ENCODE results near the gene PUDP.
A peak's percentile ranks its signal among the peaks of the same experiment; 100 is the strongest.
"Not testable (repeated sequence)": the region's sequence is repeated elsewhere in the genome, so short reads cannot be mapped to it uniquely, and the experiment has no call there.

PUDP gene

DNA sequence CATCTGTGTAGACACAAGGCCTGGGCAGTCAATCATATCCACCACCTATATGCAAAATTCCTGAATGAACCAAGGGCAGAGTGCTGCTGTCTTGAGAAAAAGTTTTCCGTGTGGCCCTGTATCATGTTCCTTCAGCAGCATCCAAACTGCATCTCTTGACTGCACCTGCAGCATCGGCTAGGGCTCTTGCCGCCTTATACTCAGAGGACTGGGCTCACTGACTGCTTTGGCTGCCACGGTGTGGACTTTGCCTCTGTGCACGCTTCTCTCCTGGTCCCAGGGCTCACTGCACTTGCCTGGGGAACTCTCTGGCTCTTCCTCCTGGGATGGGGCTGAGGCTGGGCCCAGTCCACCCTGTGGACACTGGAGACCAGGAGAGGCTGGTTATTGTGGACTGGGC is 39.9 kb downstream of the PUDP start:
- Histone ChIP-seq H3K9ac (ENCODE audit: low read length) (no peak overlapping the region), H3K4me3 (ENCODE audit: low read length) (no peak overlapping the region), H3K36me3 (ENCODE audit: control insufficient read depth, insufficient read depth, low read length) (no peaks in the 10 kb centered on the region), H3K79me2 (ENCODE audit: control insufficient read depth, insufficient read depth, low read length) (no peaks in the 10 kb centered on the region), H3K27ac (ENCODE audit: low read depth, low read length) (no peak overlapping the region), H3K4me2 (ENCODE audit: low read length) (no peak overlapping the region), H2BK15ac (replicated peaks; ENCODE audit: low read depth) (no peak overlapping the region), H4K8ac (ENCODE audit: low read depth, low read length) (no peak overlapping the region), H4K5ac (ENCODE audit: low read length) (no peak overlapping the region), H2BK120ac (ENCODE audit: low read depth, low read length) (no peak overlapping the region), H3K56ac (ENCODE audit: low read length) (no peak overlapping the region), H3K27me3 (ENCODE audit: insufficient read depth, low read length, poor library complexity) (no peaks in the 10 kb centered on the region), H3K18ac (ENCODE audit: low read length) (peak overlapping the region; percentile 68), H3K4me1 (ENCODE audit: control insufficient read depth, low read depth, low read length) (peaks cover 4% of the 10 kb centered on the region), H3K4ac (ENCODE audit: low read depth, low read length) (no peak overlapping the region), H2BK5ac (ENCODE audit: low read length) (no peak overlapping the region), H3K79me1 (ENCODE audit: low read length) (no peaks in the 10 kb centered on the region), H2AK5ac (ENCODE audit: low read length) (no peak overlapping the region), H3K23ac (ENCODE audit: low read length) (no peak overlapping the region)
- WGBS (ENCODE audit: extremely low coverage, insufficient coverage, low lambda C conversion rate): no CpG with 5 or more reads among the region's 5 CpGs
- DNase-seq: no peak

DNA sequence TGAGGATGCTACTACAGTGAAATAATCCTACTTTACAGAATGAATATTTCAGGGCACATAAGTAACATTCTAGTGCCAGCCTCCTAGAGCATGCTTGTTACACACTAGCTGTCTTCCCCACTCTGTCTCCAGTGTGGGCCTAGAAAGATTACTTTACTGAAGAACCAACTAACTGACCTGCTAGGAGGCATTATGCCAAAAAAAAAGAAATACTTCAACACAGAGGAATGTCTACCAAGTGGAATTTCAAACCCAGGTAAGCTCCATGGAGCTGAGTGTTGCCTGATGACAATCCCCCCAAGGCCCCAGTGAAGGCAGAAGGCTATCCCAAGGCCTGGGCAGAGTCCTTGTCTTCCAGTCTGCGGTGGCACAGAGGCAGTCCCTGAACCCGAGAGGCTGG is 41.3 kb downstream of the PUDP start:
- no peak overlapping the region for H3K27ac ChIP-seq (ENCODE audit: low read depth, low read length)
- DNase-seq: no peak
- H3K27me3 ChIP-seq (ENCODE audit: insufficient read depth, low read length, poor library complexity): no peaks in the 10 kb centered on the region
- H3K4ac ChIP-seq (ENCODE audit: low read depth, low read length): no peak overlapping the region
- no peak overlapping the region for H2BK120ac ChIP-seq (ENCODE audit: low read depth, low read length)
- H3K79me2 ChIP-seq (ENCODE audit: control insufficient read depth, insufficient read depth, low read length): no peaks in the 10 kb centered on the region
- peaks cover 4% of the 10 kb centered on the region for H3K4me1 ChIP-seq (ENCODE audit: control insufficient read depth, low read depth, low read length)
- no peak overlapping the region for H3K4me3 ChIP-seq (ENCODE audit: low read length)
- H3K4me2 ChIP-seq (ENCODE audit: low read length): no peak overlapping the region
- no peaks in the 10 kb centered on the region for H3K36me3 ChIP-seq (ENCODE audit: control insufficient read depth, insufficient read depth, low read length)
- H4K8ac ChIP-seq (ENCODE audit: low read depth, low read length): no peak overlapping the region
- H3K23ac ChIP-seq (ENCODE audit: low read length): no peak overlapping the region
- WGBS (ENCODE audit: extremely low coverage, insufficient coverage, low lambda C conversion rate): no CpG with 5 or more reads among the region's 2 CpGs
- H2BK15ac ChIP-seq (replicated peaks; ENCODE audit: low read depth): no peak overlapping the region
- H3K56ac ChIP-seq (ENCODE audit: low read length): no peak overlapping the region
- no peak overlapping the region for H3K18ac ChIP-seq (ENCODE audit: low read length)
- no peaks in the 10 kb centered on the region for H3K79me1 ChIP-seq (ENCODE audit: low read length)
- H2AK5ac ChIP-seq (ENCODE audit: low read length): no peak overlapping the region
- no peak overlapping the region for H3K9ac ChIP-seq (ENCODE audit: low read length)
- no peak overlapping the region for H2BK5ac ChIP-seq (ENCODE audit: low read length)
- H4K5ac ChIP-seq (ENCODE audit: low read length): no peak overlapping the region

DNA sequence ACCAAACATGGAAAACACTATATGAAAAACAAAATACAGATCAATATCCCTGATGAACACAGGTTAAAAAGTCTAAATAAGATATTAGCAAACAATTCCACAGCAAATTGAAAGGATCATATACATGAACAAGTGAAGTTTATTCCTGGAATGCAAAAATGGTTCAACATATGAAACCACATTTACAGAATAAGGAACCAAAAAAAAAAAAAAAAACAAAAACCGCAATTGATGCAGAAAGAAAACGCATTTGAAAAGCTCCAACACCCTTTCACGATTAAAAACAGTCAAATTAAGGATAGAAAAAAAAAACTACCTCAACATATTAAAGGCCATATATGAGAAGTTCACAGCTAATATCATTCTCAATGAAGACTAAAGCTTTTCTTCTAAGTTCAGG is 45.8 kb downstream of the PUDP start:
- Histone ChIP-seq H3K9ac (ENCODE audit: low read length) (no peak overlapping the region), H3K4ac (ENCODE audit: low read depth, low read length) (no peak overlapping the region), H2BK120ac (ENCODE audit: low read depth, low read length) (no peak overlapping the region), H2BK5ac (ENCODE audit: low read length) (no peak overlapping the region), H3K56ac (ENCODE audit: low read length) (no peak overlapping the region), H3K18ac (ENCODE audit: low read length) (no peak overlapping the region), H3K4me1 (ENCODE audit: control insufficient read depth, low read depth, low read length) (no peaks in the 10 kb centered on the region), H3K79me1 (ENCODE audit: low read length) (no peaks in the 10 kb centered on the region), H3K23ac (ENCODE audit: low read length) (no peak overlapping the region), H3K27ac (ENCODE audit: low read depth, low read length) (no peak overlapping the region), H4K5ac (ENCODE audit: low read length) (no peak overlapping the region), H3K4me3 (ENCODE audit: low read length) (no peak overlapping the region), H3K36me3 (ENCODE audit: control insufficient read depth, insufficient read depth, low read length) (no peaks in the 10 kb centered on the region), H2BK15ac (replicated peaks; ENCODE audit: low read depth) (no peak overlapping the region), H3K79me2 (ENCODE audit: control insufficient read depth, insufficient read depth, low read length) (no peaks in the 10 kb centered on the region), H4K8ac (ENCODE audit: low read depth, low read length) (no peak overlapping the region), H2AK5ac (ENCODE audit: low read length) (no peak overlapping the region), H3K4me2 (ENCODE audit: low read length) (no peak overlapping the region), H3K27me3 (ENCODE audit: insufficient read depth, low read length, poor library complexity) (no peaks in the 10 kb centered on the region)
- no peak for DNase-seq
- WGBS (ENCODE audit: extremely low coverage, insufficient coverage, low lambda C conversion rate): no CpG with 5 or more reads among the region's 3 CpGs

DNA sequence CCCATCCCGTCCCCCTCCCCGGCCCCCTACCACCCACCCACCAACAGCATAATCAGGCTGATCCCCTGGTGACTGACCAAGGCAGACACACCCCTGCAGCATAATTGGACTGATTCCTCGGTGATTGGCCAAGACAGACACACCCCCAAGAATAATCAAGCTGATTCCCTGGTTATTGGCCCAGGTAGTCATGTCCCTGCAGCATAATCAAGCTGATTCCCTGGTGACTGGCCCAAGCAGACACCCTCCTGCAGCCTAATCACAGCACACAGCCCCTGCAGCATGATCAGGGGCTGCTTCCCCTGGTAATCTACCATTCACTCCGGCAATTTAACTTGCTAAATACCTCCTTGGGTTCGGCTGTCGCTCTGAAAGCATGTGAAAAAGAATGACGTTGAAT is 47.9 kb downstream of the PUDP start:
- WGBS (ENCODE audit: extremely low coverage, insufficient coverage, low lambda C conversion rate): no CpG with 5 or more reads among the region's 7 CpGs

DNA sequence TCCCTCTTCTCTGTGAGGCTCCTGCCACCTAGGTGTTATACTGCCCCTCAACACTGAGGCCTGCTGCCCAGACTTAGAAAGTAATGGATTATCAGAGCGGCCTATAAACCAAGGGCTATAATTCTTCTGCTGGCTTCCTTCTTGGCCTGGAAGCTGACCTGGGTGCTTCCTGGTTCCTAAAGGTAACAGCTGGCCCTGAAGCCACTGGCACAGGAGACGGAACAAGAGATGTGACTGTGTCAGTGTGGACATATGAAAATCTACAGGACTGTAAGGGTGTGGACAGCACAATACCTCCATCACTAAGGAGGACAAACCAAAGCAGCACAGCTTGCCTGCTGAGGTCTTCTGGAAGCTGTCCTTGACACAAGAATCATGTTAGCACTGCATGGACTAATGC is 52.3 kb downstream of the PUDP start:
- not testable (repeated sequence) for H3K36me3 ChIP-seq (ENCODE audit: control insufficient read depth, insufficient read depth, low read length); H3K4ac ChIP-seq (ENCODE audit: low read depth, low read length); DNase-seq; H2AK5ac ChIP-seq (ENCODE audit: low read length); H3K4me3 ChIP-seq (ENCODE audit: low read length); H3K27me3 ChIP-seq (ENCODE audit: insufficient read depth, low read length, poor library complexity); H4K8ac ChIP-seq (ENCODE audit: low read depth, low read length); H3K79me2 ChIP-seq (ENCODE audit: control insufficient read depth, insufficient read depth, low read length); H3K27ac ChIP-seq (ENCODE audit: low read depth, low read length); H3K4me2 ChIP-seq (ENCODE audit: low read length); H2BK15ac ChIP-seq (replicated peaks; ENCODE audit: low read depth); H4K5ac ChIP-seq (ENCODE audit: low read length); H3K79me1 ChIP-seq (ENCODE audit: low read length); H3K23ac ChIP-seq (ENCODE audit: low read length); H3K9ac ChIP-seq (ENCODE audit: low read length); H2BK120ac ChIP-seq (ENCODE audit: low read depth, low read length); H3K4me1 ChIP-seq (ENCODE audit: control insufficient read depth, low read depth, low read length); H2BK5ac ChIP-seq (ENCODE audit: low read length); H3K18ac ChIP-seq (ENCODE audit: low read length); H3K56ac ChIP-seq (ENCODE audit: low read length)
- WGBS (ENCODE audit: extremely low coverage, insufficient coverage, low lambda C conversion rate): no CpG with 5 or more reads among the region's 2 CpGs

More for the DNA sequence above, 47.9 kb downstream of the PUDP start:
- no peak overlapping the region for H3K27ac ChIP-seq (ENCODE audit: low read depth, low read length)
- no peak overlapping the region for H3K18ac ChIP-seq (ENCODE audit: low read length)
- H2BK120ac ChIP-seq (ENCODE audit: low read depth, low read length): no peak overlapping the region
- H3K56ac ChIP-seq (ENCODE audit: low read length): no peak overlapping the region
- DNase-seq: peak; percentile 43
- H3K27me3 ChIP-seq (ENCODE audit: insufficient read depth, low read length, poor library complexity): no peaks in the 10 kb centered on the region
- H3K4me1 ChIP-seq (ENCODE audit: control insufficient read depth, low read depth, low read length): no peaks in the 10 kb centered on the region
- H3K4me3 ChIP-seq (ENCODE audit: low read length): no peak overlapping the region
- H3K23ac ChIP-seq (ENCODE audit: low read length): no peak overlapping the region
- H2BK5ac ChIP-seq (ENCODE audit: low read length): no peak overlapping the region
- H3K79me2 ChIP-seq (ENCODE audit: control insufficient read depth, insufficient read depth, low read length): no peaks in the 10 kb centered on the region
- no peak overlapping the region for H4K8ac ChIP-seq (ENCODE audit: low read depth, low read length)
- H2BK15ac ChIP-seq (replicated peaks; ENCODE audit: low read depth): no peak overlapping the region
- H3K4me2 ChIP-seq (ENCODE audit: low read length): no peak overlapping the region
- no peak overlapping the region for H3K9ac ChIP-seq (ENCODE audit: low read length)
- H3K79me1 ChIP-seq (ENCODE audit: low read length): no peaks in the 10 kb centered on the region
- H4K5ac ChIP-seq (ENCODE audit: low read length): no peak overlapping the region
- no peaks in the 10 kb centered on the region for H3K36me3 ChIP-seq (ENCODE audit: control insufficient read depth, insufficient read depth, low read length)
- peak overlapping the region; percentile 31 for H3K4ac ChIP-seq (ENCODE audit: low read depth, low read length)
- no peak overlapping the region for H2AK5ac ChIP-seq (ENCODE audit: low read length)

DNA sequence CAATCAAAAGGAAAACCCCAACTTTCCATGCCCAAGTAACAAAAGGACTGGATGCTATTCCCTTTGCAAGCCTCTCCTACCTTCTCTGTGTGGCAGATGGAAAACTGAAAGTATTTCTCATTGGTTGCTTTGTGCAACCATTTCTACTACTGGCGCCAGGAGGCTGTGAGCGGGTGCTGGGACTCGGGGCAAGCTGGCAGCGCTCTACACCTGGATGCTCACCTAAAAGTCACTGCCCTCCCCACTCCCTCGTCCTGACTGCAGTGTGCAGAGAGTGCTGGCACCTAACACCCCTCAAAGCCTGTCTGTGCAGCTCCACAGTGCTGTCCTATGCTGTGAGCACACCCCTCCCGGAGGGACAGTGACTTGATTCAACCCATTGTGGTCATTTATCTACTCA is 54.6 kb downstream of the PUDP start:
- no peak overlapping the region for H2AK5ac ChIP-seq (ENCODE audit: low read length)
- no peak overlapping the region for H2BK5ac ChIP-seq (ENCODE audit: low read length)
- no peak overlapping the region for H3K4ac ChIP-seq (ENCODE audit: low read depth, low read length)
- no peak overlapping the region for H3K4me2 ChIP-seq (ENCODE audit: low read length)
- H4K5ac ChIP-seq (ENCODE audit: low read length): no peak overlapping the region
- H3K79me1 ChIP-seq (ENCODE audit: low read length): no peaks in the 10 kb centered on the region
- no peak overlapping the region for H3K27ac ChIP-seq (ENCODE audit: low read depth, low read length)
- no peaks in the 10 kb centered on the region for H3K27me3 ChIP-seq (ENCODE audit: insufficient read depth, low read length, poor library complexity)
- H4K8ac ChIP-seq (ENCODE audit: low read depth, low read length): no peak overlapping the region
- DNase-seq: no peak
- no peaks in the 10 kb centered on the region for H3K36me3 ChIP-seq (ENCODE audit: control insufficient read depth, insufficient read depth, low read length)
- H3K56ac ChIP-seq (ENCODE audit: low read length): no peak overlapping the region
- H2BK15ac ChIP-seq (replicated peaks; ENCODE audit: low read depth): no peak overlapping the region
- no peak overlapping the region for H3K4me3 ChIP-seq (ENCODE audit: low read length)
- no peak overlapping the region for H2BK120ac ChIP-seq (ENCODE audit: low read depth, low read length)
- no peaks in the 10 kb centered on the region for H3K79me2 ChIP-seq (ENCODE audit: control insufficient read depth, insufficient read depth, low read length)
- no peak overlapping the region for H3K9ac ChIP-seq (ENCODE audit: low read length)
- H3K4me1 ChIP-seq (ENCODE audit: control insufficient read depth, low read depth, low read length): no peaks in the 10 kb centered on the region
- no CpG with 5 or more reads among the region's 6 CpGs for WGBS (ENCODE audit: extremely low coverage, insufficient coverage, low lambda C conversion rate)
- H3K23ac ChIP-seq (ENCODE audit: low read length): no peak overlapping the region
- no peak overlapping the region for H3K18ac ChIP-seq (ENCODE audit: low read length)
